GM12892 (cell line): ENCODE data around the gene BSN.
A peak's percentile ranks its signal among the peaks of the same experiment; 100 is the strongest.

Source experiments
- DNase-seq: peaks from one replicate; pipeline ENCODE4 v3.0.0; 2011; ENCODE audit not compliant: insufficient read length
- FAIRE-seq: peaks from 2 replicates; lab custom pipeline; 2011; peaks lifted over from hg19 to GRCh38; lab: Jason Lieb, UNC
- POLR2A ChIP-seq: IDR thresholded peaks from 2 replicates; pipeline ENCODE4 v1.6.1; 2011; ENCODE audit warnings: low read depth, low read length, control low read depth
- POLR2AphosphoS5 ChIP-seq: IDR thresholded peaks from 2 replicates; pipeline ENCODE4 v1.6.1; 2011; ENCODE audit warnings: low read depth, low read length, control low read depth
- TAF1 ChIP-seq: IDR thresholded peaks from 2 replicates; pipeline ENCODE4 v1.6.1; 2011; ENCODE audit warnings: low read depth, mild to moderate bottlenecking, control low read depth, low read length, borderline replicate concordance

Gene BSN

GRCh38 chr3:49519916-49520385 lies 34.3 kb upstream of the BSN start:
- DNase-seq: no peak

GRCh38 chr3:49523756-49524747 lies 30.2 kb upstream of the BSN start:
- DNase-seq: no peak
- no peak for TF ChIP-seq POLR2A
- no peak for TF ChIP-seq TAF1
- TF ChIP-seq POLR2AphosphoS5: no peak
- FAIRE-seq: peak; percentile 27

More at GRCh38 chr3:49519916-49520385, 34.3 kb upstream of the BSN start:
- FAIRE-seq: no peak
- TF ChIP-seq POLR2A: no peak
- no peak for TF ChIP-seq POLR2AphosphoS5
- no peak for TF ChIP-seq TAF1

GRCh38 chr3:49529567-49529966 lies 24.7 kb upstream of the BSN start:
- DNase-seq (no peak), FAIRE-seq (peak; percentile 83)
- no peak for TF ChIP-seq POLR2A
- no peak for TF ChIP-seq POLR2AphosphoS5
- TF ChIP-seq TAF1: no peak

- no peak for DNase-seq
- TF ChIP-seq POLR2AphosphoS5 (no peak), TAF1 (no peak), POLR2A (no peak)
- no peak for FAIRE-seq
Measured at GRCh38 chr3:49530231-49530630, 24.0 kb upstream of the BSN start.

GRCh38 chr3:49530701-49531100 lies 23.6 kb upstream of the BSN start:
- no peak for DNase-seq
- no peak for FAIRE-seq
- no peak for TF ChIP-seq POLR2AphosphoS5
- no peak for TF ChIP-seq POLR2A
- no peak for TF ChIP-seq TAF1

- no peak for FAIRE-seq
Measured at GRCh38 chr3:49531218-49531617, 23.1 kb upstream of the BSN start.

GRCh38 chr3:49531715-49532114 lies 22.6 kb upstream of the BSN start:
- DNase-seq (no peak), FAIRE-seq (no peak)
- no peak for TF ChIP-seq POLR2AphosphoS5
- no peak for TF ChIP-seq TAF1
- TF ChIP-seq POLR2A: no peak

More at GRCh38 chr3:49531218-49531617, 23.1 kb upstream of the BSN start:
- DNase-seq: no peak
- TF ChIP-seq POLR2AphosphoS5: no peak
- no peak for TF ChIP-seq POLR2A
- no peak for TF ChIP-seq TAF1

GRCh38 chr3:49533031-49533430 lies 21.2 kb upstream of the BSN start:
- no peak for FAIRE-seq
- TF ChIP-seq POLR2AphosphoS5 (no peak), TAF1 (no peak), POLR2A (no peak)
- DNase-seq: no peak

GRCh38 chr3:49533786-49534519 lies 20.3 kb upstream of the BSN start:
- no peak for DNase-seq
- TF ChIP-seq TAF1 (no peak), POLR2AphosphoS5 (no peak), POLR2A (no peak)
- FAIRE-seq: no peak

GRCh38 chr3:49534581-49535441 lies 19.5 kb upstream of the BSN start:
- DNase-seq (no peak), FAIRE-seq (no peak)
- TF ChIP-seq POLR2AphosphoS5 (no peak), TAF1 (no peak), POLR2A (no peak)
